AG04450 (cell line): Measurements from ENCODE around the gene COQ10B. TPM values are rescaled to one million over a fixed set of nuclear protein-coding genes. Genes with fewer than 3 reads are reported as not detected.

Source experiments
- CTCF ChIA-PET: fragments of 300-600, 350-600 bp; formaldehyde crosslinking; extraction: SDS; loops from one replicate; lab custom pipeline; 2022; ENCODE audit warnings: antibody characterized with exemption, inconsistent platforms; lab: Charles Lee
- POLR2A ChIA-PET: fragments of 350-600 bp; formaldehyde crosslinking; extraction: SDS; loops from one replicate; lab custom pipeline; 2021; ENCODE audit warnings: antibody characterized with exemption, inconsistent platforms; lab: Yijun Ruan, JAX
- DNase-seq: peaks from one replicate; pipeline ENCODE4 v3.0.0-alpha.2; 2011; ENCODE audit warnings: low read depth, low spot score
- H3K27ac ChIP-seq: one replicate; pipeline ENCODE4 v1.5.1; 2012; ENCODE audit warnings: low read depth, low read length, control low read depth
- H3K27me3 ChIP-seq: one replicate; pipeline ENCODE4 v1.6.0; 2012; ENCODE audit warnings: low read length; ENCODE audit not compliant: control insufficient read depth, insufficient read depth
- H3K4me3 ChIP-seq: 2 replicates; pipeline ENCODE4 v1.5.1; 2011; ENCODE audit warnings: mild to moderate bottlenecking, low read depth, low read length, control low read depth
- H3K9me3 ChIP-seq: 2 replicates; pipeline ENCODE4 v1.5.1; 2012; ENCODE audit warnings: low read length; ENCODE audit not compliant: control insufficient read depth, insufficient read depth
- polyA plus RNA-seq: library from polyadenylated mRNA; depleted of rRNA; stranded (reverse); fragments of >200 nt; gene quantifications from 2 replicates; pipeline ENCODE4 v1.2.3, GENCODE V29; 2011
- TF ChIP-seq, protein P1 (sequence below): IDR thresholded peaks from 2 replicates; pipeline ENCODE4 v1.5.1; 2011; ENCODE audit warnings: low read depth, low read length, control low read depth, inconsistent platforms

COQ10B gene
- polyA plus RNA-seq, 1 experiment = 5.8 TPM

DNA sequence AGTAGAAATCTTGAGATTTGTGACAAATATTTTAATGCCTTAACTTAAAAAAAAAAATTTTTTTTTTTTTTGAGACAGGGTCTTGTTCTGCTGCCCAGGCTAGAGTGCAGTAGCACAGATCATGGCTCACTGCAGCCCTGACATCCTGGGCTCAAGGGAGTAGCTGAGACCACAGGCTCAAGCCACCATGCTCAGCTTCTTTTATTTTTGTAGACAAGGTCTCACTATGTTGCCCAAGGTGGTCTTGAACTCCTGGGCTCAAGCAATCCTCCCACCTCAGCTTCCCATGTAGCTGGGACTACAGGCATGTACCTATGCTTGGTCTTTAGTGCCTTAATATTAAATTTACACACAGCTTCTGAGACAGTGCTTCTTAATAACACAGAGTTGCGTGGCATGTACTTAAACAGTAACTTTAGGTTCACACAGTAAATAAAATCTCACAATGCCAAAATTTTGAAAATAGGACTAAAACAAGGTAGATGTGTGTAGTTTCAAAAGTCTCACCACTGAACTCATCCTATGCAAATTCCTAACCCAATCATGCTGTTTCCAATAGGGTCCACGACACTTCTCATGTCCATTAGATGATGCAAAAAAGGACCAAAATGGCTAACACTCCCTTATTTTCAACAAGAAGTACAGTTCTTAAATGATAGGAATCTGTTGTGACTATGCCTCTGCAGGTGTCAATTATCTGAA, 42.2 kb downstream of the COQ10B start:
- H3K4me3 ChIP-seq = no peak overlapping the region
- H3K9me3 ChIP-seq = no peaks in the 10 kb centered on the region; the same call in 1 of the 2 replicates
- H3K27ac ChIP-seq = no peak overlapping the region
- H3K27me3 ChIP-seq = no peaks in the 10 kb centered on the region
- ChIA-PET POLR2A (no interaction called here), CTCF (no interaction called here)
- DNase-seq = no peak
- TF ChIP-seq, protein P1, sequence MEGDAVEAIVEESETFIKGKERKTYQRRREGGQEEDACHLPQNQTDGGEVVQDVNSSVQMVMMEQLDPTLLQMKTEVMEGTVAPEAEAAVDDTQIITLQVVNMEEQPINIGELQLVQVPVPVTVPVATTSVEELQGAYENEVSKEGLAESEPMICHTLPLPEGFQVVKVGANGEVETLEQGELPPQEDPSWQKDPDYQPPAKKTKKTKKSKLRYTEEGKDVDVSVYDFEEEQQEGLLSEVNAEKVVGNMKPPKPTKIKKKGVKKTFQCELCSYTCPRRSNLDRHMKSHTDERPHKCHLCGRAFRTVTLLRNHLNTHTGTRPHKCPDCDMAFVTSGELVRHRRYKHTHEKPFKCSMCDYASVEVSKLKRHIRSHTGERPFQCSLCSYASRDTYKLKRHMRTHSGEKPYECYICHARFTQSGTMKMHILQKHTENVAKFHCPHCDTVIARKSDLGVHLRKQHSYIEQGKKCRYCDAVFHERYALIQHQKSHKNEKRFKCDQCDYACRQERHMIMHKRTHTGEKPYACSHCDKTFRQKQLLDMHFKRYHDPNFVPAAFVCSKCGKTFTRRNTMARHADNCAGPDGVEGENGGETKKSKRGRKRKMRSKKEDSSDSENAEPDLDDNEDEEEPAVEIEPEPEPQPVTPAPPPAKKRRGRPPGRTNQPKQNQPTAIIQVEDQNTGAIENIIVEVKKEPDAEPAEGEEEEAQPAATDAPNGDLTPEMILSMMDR = no peak

DNA sequence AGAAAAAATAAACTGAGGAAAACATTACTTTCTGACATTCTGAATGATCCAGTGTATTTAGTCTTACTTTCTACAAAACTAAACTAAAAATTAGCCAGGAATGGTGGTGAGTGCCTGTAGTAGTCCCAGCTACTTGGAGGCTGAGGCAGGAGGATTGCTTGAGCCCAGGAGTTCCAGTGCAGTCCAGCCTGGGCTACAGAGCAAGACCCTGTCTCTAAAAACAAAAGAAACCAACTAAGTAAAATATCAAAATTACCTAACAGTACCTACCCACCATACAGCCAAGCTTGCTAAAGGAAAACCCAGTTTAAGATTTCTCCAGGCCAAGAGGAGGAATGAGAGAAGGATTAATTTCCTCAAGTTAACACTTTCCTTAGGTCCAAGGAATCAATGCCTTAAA, 43.3 kb downstream of the COQ10B start:
- Histone ChIP-seq H3K27me3 (no peaks in the 10 kb centered on the region), H3K9me3 (no peaks in the 10 kb centered on the region; the same call in 1 of the 2 replicates), H3K27ac (no peak overlapping the region), H3K4me3 (no peak overlapping the region)
- TF ChIP-seq, protein P1 = no peak
- ChIA-PET CTCF (no interaction called here), POLR2A (no interaction called here)
- no peak for DNase-seq

DNA sequence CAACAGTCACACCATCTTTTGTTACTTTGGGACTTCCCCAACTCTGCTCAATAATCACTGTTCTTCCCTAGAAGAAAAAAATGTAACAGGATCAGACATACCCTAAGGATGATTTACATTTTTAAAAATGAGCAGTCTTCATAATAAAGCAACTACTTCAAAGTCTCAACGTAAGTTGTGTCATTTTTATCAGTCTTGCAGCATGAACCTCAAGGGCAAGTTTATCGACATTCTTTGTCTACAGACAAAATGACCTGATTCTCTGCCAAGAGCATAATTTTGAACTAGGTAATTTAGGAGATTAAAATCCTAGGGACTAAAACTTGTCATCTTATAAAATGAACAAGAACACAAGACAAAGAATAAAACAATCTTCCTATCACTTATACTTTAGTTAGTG, 44.0 kb downstream of the COQ10B start:
- CTCF ChIA-PET = no interaction called here

DNA sequence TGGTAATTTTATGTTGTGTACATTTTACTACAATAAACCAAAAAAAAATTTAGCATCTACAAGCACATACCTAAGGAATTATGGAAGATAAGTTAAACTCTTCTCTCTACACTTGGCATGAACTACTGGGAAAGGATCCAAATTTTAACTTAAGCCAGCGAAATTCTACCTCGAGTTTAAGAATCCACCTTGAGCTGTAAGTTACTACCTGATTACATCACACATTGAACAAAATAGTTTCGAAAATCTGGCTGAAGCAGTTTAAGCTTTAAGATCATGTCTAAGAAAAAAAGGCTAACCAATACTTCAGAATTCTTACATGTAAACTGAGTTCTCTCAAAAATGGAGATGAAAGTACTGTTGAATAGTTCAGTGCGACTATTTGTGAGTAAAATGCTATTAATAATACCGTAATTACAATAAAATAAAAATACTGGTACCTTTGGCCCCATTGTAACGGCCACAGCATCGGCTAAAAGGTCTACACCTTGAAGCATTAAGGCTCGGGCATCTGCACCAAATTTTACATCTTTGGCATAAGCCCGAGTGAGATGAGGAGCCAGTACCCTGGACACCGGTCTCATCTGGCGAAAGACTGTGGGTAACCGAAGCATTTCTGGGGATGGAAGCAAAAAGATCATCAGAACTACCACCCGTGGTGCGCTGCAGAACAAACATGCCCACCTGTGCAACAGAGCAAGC, 45.0 kb downstream of the COQ10B start:
- ChIA-PET CTCF (no interaction called here), POLR2A (interaction anchor here (1.7 to 4.3 kb wide), 3 partner anchors 18 to 63 kb away, joined by 7 to 47 read pairs (median 13); partner anchors contain the start of genes COQ10B, MOB4 and SF3B1)
- TF ChIP-seq, protein P1 = no peak

More for the DNA sequence above, 44.0 kb downstream of the COQ10B start:
- H3K4me3 ChIP-seq = peak overlapping the region; percentile 87
- TF ChIP-seq, protein P1 = no peak
- no peaks in the 10 kb centered on the region; the same call in 1 of the 2 replicates for H3K9me3 ChIP-seq
- no peaks in the 10 kb centered on the region for H3K27me3 ChIP-seq
- POLR2A ChIA-PET = interaction anchor here (1.7 to 4.3 kb wide), 2 partner anchors 19 to 44 kb away, joined by 7 to 47 read pairs; partner anchors contain the start of genes COQ10B and MOB4
- no peak for DNase-seq
- H3K27ac ChIP-seq = no peak overlapping the region

More for the DNA sequence above, 45.0 kb downstream of the COQ10B start:
- no peak for DNase-seq
- Histone ChIP-seq H3K27ac (no peak overlapping the region), H3K27me3 (no peaks in the 10 kb centered on the region), H3K4me3 (peak overlapping the region; percentile 87), H3K9me3 (no peaks in the 10 kb centered on the region; the same call in 1 of the 2 replicates)
